Neural cell (in vitro differentiated cells): ENCODE results near the gene TMEM254. TPM values are rescaled to one million over a fixed set of nuclear protein-coding genes. Genes with fewer than 3 reads are reported as not detected.

Experiments used
- H2AFZ ChIP-seq: fragments of 200-600, 300-800 bp; sonication (generic), shearing (Covaris generic); 2 replicates; pipeline ENCODE4 v1.6.0; 2014; ENCODE audit warnings: low read depth, mild to moderate bottlenecking, antibody characterized with exemption, low read length, moderate library complexity
- H3F3A ChIP-seq: fragments of 200-600 bp; shearing (Covaris generic); 2 replicates; pipeline ENCODE4 v1.6.1; 2016; ENCODE audit warnings: mild to moderate bottlenecking, moderate library complexity, mixed read lengths, antibody characterized with exemption, low read length; ENCODE audit not compliant: insufficient read depth, poor library complexity, severe bottlenecking
- H3K27ac ChIP-seq: fragments of 200-600, 300-800 bp; sonication (generic), shearing (Covaris generic); 2 replicates; pipeline ENCODE4 v1.5.1; 2014; ENCODE audit warnings: mild to moderate bottlenecking, low read length, moderate library complexity
- H3K27me3 ChIP-seq: fragments of 300-800, 200-600 bp; sonication (generic), shearing (Covaris generic); 2 replicates; pipeline ENCODE4 v1.6.0; 2014; ENCODE audit warnings: mild to moderate bottlenecking, low read depth, low read length, moderate library complexity; ENCODE audit not compliant: insufficient read depth
- H3K36me3 ChIP-seq: fragments of 300-800, 200-600 bp; sonication (generic), shearing (Covaris generic); 2 replicates; pipeline ENCODE4 v1.5.1; 2014; ENCODE audit warnings: mild to moderate bottlenecking, antibody characterized with exemption, low read length, moderate library complexity; ENCODE audit not compliant: insufficient read depth
- H3K4me2 ChIP-seq: fragments of 300-800, 200-600 bp; sonication (generic), shearing (Covaris generic); 2 replicates; pipeline ENCODE4 v1.6.0; 2014; ENCODE audit warnings: mild to moderate bottlenecking, low read length
- H3K4me3 ChIP-seq: fragments of 300-800, 200-600 bp; sonication (generic), shearing (Covaris generic); 2 replicates; pipeline ENCODE4 v1.5.1; 2014; ENCODE audit warnings: mild to moderate bottlenecking, low read length, moderate library complexity
- H3K79me2 ChIP-seq: fragments of 200-600 bp; shearing (Covaris generic); replicated peaks from 2 replicates; pipeline ENCODE4 v1.6.0; 2014; ENCODE audit warnings: mild to moderate bottlenecking, low read length, moderate library complexity; ENCODE audit not compliant: insufficient read depth
- H3K9ac ChIP-seq: fragments of 300-800, 200-600 bp; sonication (generic), shearing (Covaris generic); 2 replicates; pipeline ENCODE4 v1.6.1; 2016; ENCODE audit warnings: mild to moderate bottlenecking, low read length, mixed read lengths
- H3K9me2 ChIP-seq: fragments of 200-600 bp; shearing (Covaris generic); 2 replicates; pipeline ENCODE4 v1.6.1; 2016; ENCODE audit warnings: mild to moderate bottlenecking, low read length, mixed read lengths; ENCODE audit not compliant: insufficient read depth
- H3K9me3 ChIP-seq: fragments of 200-600, 300-800 bp; sonication (generic), shearing (Covaris generic); 2 replicates; pipeline ENCODE4 v1.6.1; 2016; ENCODE audit warnings: mild to moderate bottlenecking, mixed run types, low read length, moderate library complexity, mixed read lengths
- H4K20me1 ChIP-seq: fragments of 200-600 bp; shearing (Covaris generic); 2 replicates; pipeline ENCODE4 v1.6.1; 2016; ENCODE audit warnings: mild to moderate bottlenecking, mixed run types; ENCODE audit not compliant: insufficient read depth
- CTCF ChIP-seq: fragments of 450-650 bp; IDR thresholded peaks from 2 replicates; pipeline ENCODE4 v1.5.1; 2014; ENCODE audit warnings: antibody characterized with exemption, mild to moderate bottlenecking, moderate library complexity; ENCODE audit not compliant: poor library complexity, severe bottlenecking
- EP300 ChIP-seq: fragments of 450-650 bp; conservative IDR thresholded peaks from 2 replicates; pipeline ENCODE4 v1.6.1; 2014; ENCODE audit warnings: antibody characterized with exemption, mild to moderate bottlenecking, moderate library complexity; ENCODE audit not compliant: poor library complexity, severe bottlenecking
- EZH2 ChIP-seq: fragments of 200-600, 300-800 bp; shearing (Covaris generic), sonication (generic); IDR thresholded peaks from 2 replicates; pipeline ENCODE4 v1.6.1; 2014; ENCODE audit warnings: antibody characterized with exemption, low read length, borderline replicate concordance, mild to moderate bottlenecking; ENCODE audit not compliant: insufficient read depth, poor library complexity, severe bottlenecking
- MXI1 ChIP-seq: fragments of 450-650 bp; conservative IDR thresholded peaks from 2 replicates; pipeline ENCODE4 v1.6.1; 2014; ENCODE audit warnings: antibody characterized with exemption, mild to moderate bottlenecking; ENCODE audit not compliant: poor library complexity, severe bottlenecking
- POLR2AphosphoS5 ChIP-seq: IDR thresholded peaks from 2 replicates; pipeline ENCODE4 v1.6.1; 2012
- RAD21 ChIP-seq: fragments of 450-650 bp; conservative IDR thresholded peaks from 2 replicates; pipeline ENCODE4 v1.6.1; 2014; ENCODE audit warnings: antibody characterized with exemption, mild to moderate bottlenecking, moderate library complexity
- REST ChIP-seq: IDR thresholded peaks from 2 replicates; pipeline ENCODE4 v1.6.1; 2012; ENCODE audit warnings: borderline replicate concordance
- SMC3 ChIP-seq: fragments of 450-650 bp; conservative IDR thresholded peaks from 2 replicates; pipeline ENCODE4 v1.6.1; 2014; ENCODE audit warnings: antibody characterized with exemption, mild to moderate bottlenecking, moderate library complexity; ENCODE audit not compliant: poor library complexity
- TAF1 ChIP-seq: IDR thresholded peaks from 2 replicates; pipeline ENCODE4 v1.6.1; 2012; ENCODE audit warnings: low read depth
- polyA plus RNA-seq: library from polyadenylated mRNA; depleted of rRNA; stranded (reverse); fragments of >200 nt; gene quantifications from 2 replicates; pipeline ENCODE4 v1.2.3, GENCODE V29; 2014

TMEM254 gene
- polyA plus RNA-seq, 1 donor from 2014 or later, result 24.3 TPM

- TF ChIP-seq CTCF, result no peak
- TF ChIP-seq EP300, result no peak
- no peak for TF ChIP-seq REST
- TF ChIP-seq RAD21, result no peak
- TF ChIP-seq TAF1, result no peak
- no peak for TF ChIP-seq SMC3
- TF ChIP-seq POLR2AphosphoS5, result no peak
- TF ChIP-seq EZH2, result no peak
- Histone ChIP-seq H4K20me1 (no peaks in the 10 kb centered on the region), H3K4me2 (no peak overlapping the region), H3F3A (no peaks in the 10 kb centered on the region), H3K27me3 (no peaks in the 10 kb centered on the region), H2AFZ (no peak overlapping the region), H3K79me2 (peaks cover 8% of the 10 kb centered on the region), H3K9me2 (no peaks in the 10 kb centered on the region), H3K27ac (no peak overlapping the region), H3K4me3 (no peak overlapping the region), H3K9me3 (no peaks in the 10 kb centered on the region), H3K9ac (no peak overlapping the region), H3K36me3 (no peaks in the 10 kb centered on the region)
Measured at GRCh38 chr10:80081801-80082750, 3.6 kb downstream of the TMEM254 start.

- TF ChIP-seq RAD21 (no peak), EZH2 (no peak), POLR2AphosphoS5 (no peak), MXI1 (no peak), EP300 (no peak), CTCF (no peak), SMC3 (no peak), TAF1 (no peak), REST (no peak)
- no peak overlapping the region for H3K9ac ChIP-seq
Measured at GRCh38 chr10:80090121-80090520, 11.7 kb downstream of the TMEM254 start.

More at GRCh38 chr10:80090121-80090520, 11.7 kb downstream of the TMEM254 start:
- Histone ChIP-seq H3K27ac (no peak overlapping the region), H3K9me2 (no peaks in the 10 kb centered on the region), H3K27me3 (no peaks in the 10 kb centered on the region), H4K20me1 (no peaks in the 10 kb centered on the region), H3K4me2 (no peak overlapping the region), H3K9me3 (no peaks in the 10 kb centered on the region), H3K4me3 (no peak overlapping the region), H3F3A (no peaks in the 10 kb centered on the region), H3K79me2 (no peaks in the 10 kb centered on the region), H3K36me3 (no peaks in the 10 kb centered on the region), H2AFZ (no peak overlapping the region)
